Measurements from ENCODE around the gene SYT4. TPM values are rescaled to one million over a fixed set of nuclear protein-coding genes. Genes with fewer than 3 reads are reported as not detected.
A peak's percentile ranks its signal among the peaks of the same experiment; 100 is the strongest.

Gene SYT4
- total and polyA plus RNA-seq, 4 donors, result 0.19 TPM; not detected in 3

DNA sequence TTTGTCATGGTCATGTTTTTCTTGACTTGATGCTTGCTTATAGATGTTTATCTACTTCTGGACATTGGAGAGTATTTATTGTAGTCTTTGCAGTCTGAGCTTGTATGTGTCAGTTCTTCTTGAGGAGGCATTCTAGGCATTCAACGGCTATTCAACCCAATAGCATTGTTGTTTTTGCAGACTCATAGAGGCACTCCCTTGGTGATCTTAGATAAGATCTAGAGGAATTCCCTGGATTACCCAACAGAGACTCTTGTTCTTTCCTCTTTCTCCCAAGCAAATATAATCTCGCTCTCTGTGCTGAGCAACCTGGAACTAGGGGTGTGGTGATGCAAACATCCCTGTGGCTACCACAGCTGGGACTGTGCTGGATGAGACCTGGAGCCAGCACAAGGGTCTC, 40.4 kb downstream of the SYT4 start:
- peaks cover 5 to 35% (median 20%) of the 10 kb centered on the region in 4 donors for H3K4me1 ChIP-seq (ENCODE audit: control insufficient read depth in 4 of 4, insufficient read depth in 4 of 4, low read length in 3 of 4)
- TF ChIP-seq HNF4A (conservative IDR thresholded peaks at IDR 0.05), result no peak
- TF ChIP-seq, protein P1, sequence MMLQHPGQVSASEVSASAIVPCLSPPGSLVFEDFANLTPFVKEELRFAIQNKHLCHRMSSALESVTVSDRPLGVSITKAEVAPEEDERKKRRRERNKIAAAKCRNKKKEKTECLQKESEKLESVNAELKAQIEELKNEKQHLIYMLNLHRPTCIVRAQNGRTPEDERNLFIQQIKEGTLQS (IDR thresholded peaks at IDR 0.05), result no peak
- TF ChIP-seq JUND (IDR thresholded peaks at IDR 0.05), result no peak
- TF ChIP-seq, protein P2, sequence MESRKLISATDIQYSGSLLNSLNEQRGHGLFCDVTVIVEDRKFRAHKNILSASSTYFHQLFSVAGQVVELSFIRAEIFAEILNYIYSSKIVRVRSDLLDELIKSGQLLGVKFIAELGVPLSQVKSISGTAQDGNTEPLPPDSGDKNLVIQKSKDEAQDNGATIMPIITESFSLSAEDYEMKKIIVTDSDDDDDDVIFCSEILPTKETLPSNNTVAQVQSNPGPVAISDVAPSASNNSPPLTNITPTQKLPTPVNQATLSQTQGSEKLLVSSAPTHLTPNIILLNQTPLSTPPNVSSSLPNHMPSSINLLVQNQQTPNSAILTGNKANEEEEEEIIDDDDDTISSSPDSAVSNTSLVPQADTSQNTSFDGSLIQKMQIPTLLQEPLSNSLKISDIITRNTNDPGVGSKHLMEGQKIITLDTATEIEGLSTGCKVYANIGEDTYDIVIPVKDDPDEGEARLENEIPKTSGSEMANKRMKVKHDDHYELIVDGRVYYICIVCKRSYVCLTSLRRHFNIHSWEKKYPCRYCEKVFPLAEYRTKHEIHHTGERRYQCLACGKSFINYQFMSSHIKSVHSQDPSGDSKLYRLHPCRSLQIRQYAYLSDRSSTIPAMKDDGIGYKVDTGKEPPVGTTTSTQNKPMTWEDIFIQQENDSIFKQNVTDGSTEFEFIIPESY (IDR thresholded peaks at IDR 0.05), result no peak
- no peak for TF ChIP-seq NR2F2 (IDR thresholded peaks at IDR 0.05)
- TF ChIP-seq, protein P3, sequence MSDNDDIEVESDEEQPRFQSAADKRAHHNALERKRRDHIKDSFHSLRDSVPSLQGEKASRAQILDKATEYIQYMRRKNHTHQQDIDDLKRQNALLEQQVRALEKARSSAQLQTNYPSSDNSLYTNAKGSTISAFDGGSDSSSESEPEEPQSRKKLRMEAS (IDR thresholded peaks at IDR 0.05), result no peak
- TF ChIP-seq SP1 (IDR thresholded peaks at IDR 0.05), result no peak
- TF ChIP-seq EGR1 (IDR thresholded peaks at IDR 0.05; ENCODE audit: low read depth in 2 of 2), result no peak
- TF ChIP-seq FOXA1 (IDR thresholded peaks at IDR 0.05), result no peak
- TF ChIP-seq YY1 (IDR thresholded peaks at IDR 0.05), result no peak
- no peak for TF ChIP-seq RAD21 (IDR thresholded peaks at IDR 0.05)
- TF ChIP-seq, protein P4, sequence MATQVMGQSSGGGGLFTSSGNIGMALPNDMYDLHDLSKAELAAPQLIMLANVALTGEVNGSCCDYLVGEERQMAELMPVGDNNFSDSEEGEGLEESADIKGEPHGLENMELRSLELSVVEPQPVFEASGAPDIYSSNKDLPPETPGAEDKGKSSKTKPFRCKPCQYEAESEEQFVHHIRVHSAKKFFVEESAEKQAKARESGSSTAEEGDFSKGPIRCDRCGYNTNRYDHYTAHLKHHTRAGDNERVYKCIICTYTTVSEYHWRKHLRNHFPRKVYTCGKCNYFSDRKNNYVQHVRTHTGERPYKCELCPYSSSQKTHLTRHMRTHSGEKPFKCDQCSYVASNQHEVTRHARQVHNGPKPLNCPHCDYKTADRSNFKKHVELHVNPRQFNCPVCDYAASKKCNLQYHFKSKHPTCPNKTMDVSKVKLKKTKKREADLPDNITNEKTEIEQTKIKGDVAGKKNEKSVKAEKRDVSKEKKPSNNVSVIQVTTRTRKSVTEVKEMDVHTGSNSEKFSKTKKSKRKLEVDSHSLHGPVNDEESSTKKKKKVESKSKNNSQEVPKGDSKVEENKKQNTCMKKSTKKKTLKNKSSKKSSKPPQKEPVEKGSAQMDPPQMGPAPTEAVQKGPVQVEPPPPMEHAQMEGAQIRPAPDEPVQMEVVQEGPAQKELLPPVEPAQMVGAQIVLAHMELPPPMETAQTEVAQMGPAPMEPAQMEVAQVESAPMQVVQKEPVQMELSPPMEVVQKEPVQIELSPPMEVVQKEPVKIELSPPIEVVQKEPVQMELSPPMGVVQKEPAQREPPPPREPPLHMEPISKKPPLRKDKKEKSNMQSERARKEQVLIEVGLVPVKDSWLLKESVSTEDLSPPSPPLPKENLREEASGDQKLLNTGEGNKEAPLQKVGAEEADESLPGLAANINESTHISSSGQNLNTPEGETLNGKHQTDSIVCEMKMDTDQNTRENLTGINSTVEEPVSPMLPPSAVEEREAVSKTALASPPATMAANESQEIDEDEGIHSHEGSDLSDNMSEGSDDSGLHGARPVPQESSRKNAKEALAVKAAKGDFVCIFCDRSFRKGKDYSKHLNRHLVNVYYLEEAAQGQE (IDR thresholded peaks at IDR 0.05), result no peak
- no peak for TF ChIP-seq FOXA2 (IDR thresholded peaks at IDR 0.05)
- TF ChIP-seq, protein P5, sequence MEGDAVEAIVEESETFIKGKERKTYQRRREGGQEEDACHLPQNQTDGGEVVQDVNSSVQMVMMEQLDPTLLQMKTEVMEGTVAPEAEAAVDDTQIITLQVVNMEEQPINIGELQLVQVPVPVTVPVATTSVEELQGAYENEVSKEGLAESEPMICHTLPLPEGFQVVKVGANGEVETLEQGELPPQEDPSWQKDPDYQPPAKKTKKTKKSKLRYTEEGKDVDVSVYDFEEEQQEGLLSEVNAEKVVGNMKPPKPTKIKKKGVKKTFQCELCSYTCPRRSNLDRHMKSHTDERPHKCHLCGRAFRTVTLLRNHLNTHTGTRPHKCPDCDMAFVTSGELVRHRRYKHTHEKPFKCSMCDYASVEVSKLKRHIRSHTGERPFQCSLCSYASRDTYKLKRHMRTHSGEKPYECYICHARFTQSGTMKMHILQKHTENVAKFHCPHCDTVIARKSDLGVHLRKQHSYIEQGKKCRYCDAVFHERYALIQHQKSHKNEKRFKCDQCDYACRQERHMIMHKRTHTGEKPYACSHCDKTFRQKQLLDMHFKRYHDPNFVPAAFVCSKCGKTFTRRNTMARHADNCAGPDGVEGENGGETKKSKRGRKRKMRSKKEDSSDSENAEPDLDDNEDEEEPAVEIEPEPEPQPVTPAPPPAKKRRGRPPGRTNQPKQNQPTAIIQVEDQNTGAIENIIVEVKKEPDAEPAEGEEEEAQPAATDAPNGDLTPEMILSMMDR (IDR thresholded peaks at IDR 0.05; ENCODE audit: low read depth, low read length, missing input control), result no peak
- TF ChIP-seq RXRA (IDR thresholded peaks at IDR 0.05), result no peak
- DNase-seq (ENCODE audit: low spot score), result no peak
- H3K4me3 ChIP-seq (ENCODE audit: low read depth in 1 of 3, low read length in 3 of 3), result no peak overlapping the region
- no peaks in the 10 kb centered on the region for H3K9me3 ChIP-seq (ENCODE audit: control insufficient read depth in 4 of 4, low read length in 3 of 4)
- no peaks in the 10 kb centered on the region for H3K27me3 ChIP-seq (ENCODE audit: control insufficient read depth in 4 of 4, insufficient read depth in 4 of 4, low read length in 3 of 4)
- H3K27ac ChIP-seq (ENCODE audit: low read depth in 1 of 2, low read length in 2 of 2), result no peak overlapping the region
- WGBS, result 64% methylated on average over 2 of the region's 2 CpGs
- H3K36me3 ChIP-seq (ENCODE audit: control insufficient read depth in 4 of 4, insufficient read depth in 3 of 4, low read depth in 1 of 4, low read length in 3 of 4), result no peaks in the 10 kb centered on the region
- no peak overlapping the region for H3K9ac ChIP-seq (ENCODE audit: low read depth in 1 of 2, low read length in 2 of 2)

DNA sequence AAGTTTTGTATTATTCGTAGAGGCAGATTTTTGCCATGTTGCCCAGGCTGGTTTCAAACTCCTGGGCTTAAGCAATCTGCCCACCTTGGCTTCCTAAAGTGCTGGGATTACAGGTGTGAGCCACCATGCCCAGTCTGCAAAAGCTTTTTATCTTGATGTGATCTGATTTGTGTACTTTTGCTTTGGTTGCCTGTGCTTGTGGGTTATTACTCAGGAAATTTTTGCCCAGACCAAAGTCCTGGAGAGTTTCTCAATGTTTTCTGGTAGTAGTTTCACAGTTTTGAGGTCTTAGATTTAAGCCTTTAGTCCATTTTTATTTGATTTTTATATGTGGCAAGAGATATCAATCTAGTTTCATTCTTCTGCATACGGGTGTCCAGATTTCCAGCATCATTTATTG, 42.4 kb downstream of the SYT4 start:
- no peaks in the 10 kb centered on the region for H3K9me3 ChIP-seq (ENCODE audit: control insufficient read depth in 4 of 4, low read length in 3 of 4)
- H3K4me1 ChIP-seq (ENCODE audit: control insufficient read depth in 4 of 4, insufficient read depth in 4 of 4, low read length in 3 of 4), result peaks cover 5 to 35% (median 20%) of the 10 kb centered on the region in 4 donors
- H3K27me3 ChIP-seq (ENCODE audit: control insufficient read depth in 4 of 4, insufficient read depth in 4 of 4, low read length in 3 of 4), result no peaks in the 10 kb centered on the region
- H3K9ac ChIP-seq (ENCODE audit: low read depth in 1 of 2, low read length in 2 of 2), result no peak overlapping the region
- 40% methylated on average over 2 of the region's 2 CpGs for WGBS
- DNase-seq (ENCODE audit: low spot score), result no peak
- no peaks in the 10 kb centered on the region for H3K36me3 ChIP-seq (ENCODE audit: control insufficient read depth in 4 of 4, insufficient read depth in 3 of 4, low read depth in 1 of 4, low read length in 3 of 4)
- no peak overlapping the region for H3K27ac ChIP-seq (ENCODE audit: low read depth in 1 of 2, low read length in 2 of 2)
- no peak overlapping the region for H3K4me3 ChIP-seq (ENCODE audit: low read depth in 1 of 3, low read length in 3 of 3)
- peak; percentile 22 for TF ChIP-seq FOXA1 (IDR thresholded peaks at IDR 0.05)
- peak in 1 of 2 donors; percentile 57 for TF ChIP-seq EGR1 (IDR thresholded peaks at IDR 0.05; ENCODE audit: low read depth in 2 of 2)
- TF ChIP-seq, protein P4 (IDR thresholded peaks at IDR 0.05), result peak; percentile 45
- peak; percentile 26 for TF ChIP-seq FOXA2 (IDR thresholded peaks at IDR 0.05)
- no peak for TF ChIP-seq TAF1 (conservative IDR thresholded peaks at IDR 0.05)
- TF ChIP-seq, protein P5 (IDR thresholded peaks at IDR 0.05; ENCODE audit: low read depth, low read length, missing input control), result no peak
- peak in 1 of 2 donors; percentile 69 for TF ChIP-seq JUND (IDR thresholded peaks at IDR 0.05)
- TF ChIP-seq YY1 (IDR thresholded peaks at IDR 0.05), result peak; percentile 59
- no peak for TF ChIP-seq GABPA (IDR thresholded peaks at IDR 0.05 in 1 of 2, conservative IDR thresholded peaks at IDR 0.05 in 1 of 2)
- TF ChIP-seq, protein P1 (IDR thresholded peaks at IDR 0.05), result no peak

Measured in liver (tissue), 9 donors.